ENCODE results near the gene XRCC6. TPM values are rescaled to one million over a fixed set of nuclear protein-coding genes. Genes with fewer than 3 reads are reported as not detected.

XRCC6 gene
- total RNA-seq, 1 experiment from 2014 or later = 474 TPM

DNA sequence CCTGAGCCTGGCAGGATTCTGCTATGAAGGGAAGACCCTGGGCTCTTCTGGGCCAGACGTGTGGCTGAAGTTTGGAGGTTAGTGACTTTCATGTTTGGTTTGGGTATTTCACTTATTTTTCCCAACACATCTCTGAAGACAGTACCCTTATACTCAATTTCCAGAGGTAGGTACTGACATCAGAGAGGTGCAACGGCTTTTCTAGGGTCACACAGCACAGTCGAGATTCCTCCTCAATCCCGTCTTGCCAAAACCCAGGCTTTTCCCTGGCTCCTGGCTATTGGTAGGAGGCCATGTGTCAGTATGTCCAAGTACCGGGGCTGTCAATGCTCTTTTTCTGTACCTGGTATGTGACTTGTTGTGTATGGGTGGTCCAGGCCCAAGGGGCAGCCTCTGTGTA, 25.4 kb upstream of the XRCC6 start (continued):
- TF ChIP-seq ZNF263 (CRISPR knock-in tag; IDR thresholded peaks at IDR 0.05; ENCODE audit: low read depth) = no peak
- no peak for TF ChIP-seq NR2C2 (CRISPR knock-in tag; IDR thresholded peaks at IDR 0.05)

DNA sequence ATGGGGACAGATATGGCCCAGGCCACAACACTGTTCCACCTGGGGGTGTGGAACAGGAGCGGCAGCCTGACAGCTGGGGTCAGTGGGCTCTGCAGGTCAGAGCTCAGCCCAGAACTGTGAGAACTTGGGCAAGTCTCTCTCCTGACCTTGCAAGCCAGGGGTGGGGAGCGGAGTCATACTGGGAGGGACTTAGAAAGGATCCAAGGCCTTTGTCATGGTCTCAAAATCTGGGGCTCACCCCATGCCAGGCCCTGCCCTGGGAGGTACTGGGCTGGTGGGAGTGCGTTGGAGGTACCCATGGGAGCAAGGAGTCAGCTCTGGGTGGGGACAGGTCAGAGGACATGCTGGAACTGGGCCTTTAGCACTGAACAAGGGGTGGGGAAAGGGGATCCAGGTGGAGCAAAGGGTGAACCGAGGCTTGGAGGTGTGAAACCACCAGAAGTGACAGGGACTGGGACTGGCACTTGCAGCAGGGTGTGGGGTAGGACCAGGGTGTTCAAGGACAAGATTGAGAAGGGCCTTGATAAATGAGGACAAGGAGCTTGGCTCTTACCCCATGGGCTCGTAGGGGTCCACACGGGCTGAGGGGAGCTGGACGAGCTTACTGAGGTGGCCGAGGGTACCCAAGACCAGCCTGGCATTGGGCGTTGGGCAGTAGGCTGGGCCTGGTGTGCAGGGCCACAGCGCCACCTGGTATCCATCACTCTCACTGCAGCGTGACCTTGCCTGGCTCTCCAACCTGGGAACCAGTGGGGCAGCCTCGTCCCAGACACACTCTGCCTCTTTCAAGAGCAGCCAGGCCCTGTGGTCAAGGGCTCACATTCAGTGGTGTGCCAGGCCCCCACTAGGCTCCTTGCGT, 24.1 kb upstream of the XRCC6 start:
- Mint-ChIP-seq H3K9me3 (no peaks in the 10 kb centered on the region; the same call in 1 of the 2 replicates), H3K4me3 (no peak overlapping the region), H3K4me1 (no peaks in the 10 kb centered on the region), H3K27me3 (ENCODE audit: low read depth) (peaks cover 16% of the 10 kb centered on the region; the same call in 1 of the 2 replicates), H3K27ac (no peak overlapping the region), H3K36me3 (peaks cover 3% of the 10 kb centered on the region; the same call in 1 of the 2 replicates)
- ATAC-seq = peak; percentile 95
- DNase-seq (ENCODE audit: low spot score) = peak; percentile 79
- TF ChIP-seq, protein P1, sequence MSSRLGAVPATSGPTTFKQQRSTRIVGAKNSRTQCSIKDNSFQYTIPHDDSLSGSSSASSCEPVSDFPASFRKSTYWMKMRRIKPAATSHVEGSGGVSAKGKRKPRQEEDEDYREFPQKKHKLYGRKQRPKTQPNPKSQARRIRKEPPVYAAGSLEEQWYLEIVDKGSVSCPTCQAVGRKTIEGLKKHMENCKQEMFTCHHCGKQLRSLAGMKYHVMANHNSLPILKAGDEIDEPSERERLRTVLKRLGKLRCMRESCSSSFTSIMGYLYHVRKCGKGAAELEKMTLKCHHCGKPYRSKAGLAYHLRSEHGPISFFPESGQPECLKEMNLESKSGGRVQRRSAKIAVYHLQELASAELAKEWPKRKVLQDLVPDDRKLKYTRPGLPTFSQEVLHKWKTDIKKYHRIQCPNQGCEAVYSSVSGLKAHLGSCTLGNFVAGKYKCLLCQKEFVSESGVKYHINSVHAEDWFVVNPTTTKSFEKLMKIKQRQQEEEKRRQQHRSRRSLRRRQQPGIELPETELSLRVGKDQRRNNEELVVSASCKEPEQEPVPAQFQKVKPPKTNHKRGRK (CRISPR knock-in tag; IDR thresholded peaks at IDR 0.05; ENCODE audit: borderline replicate concordance) = no peak
- TF ChIP-seq, protein P2, sequence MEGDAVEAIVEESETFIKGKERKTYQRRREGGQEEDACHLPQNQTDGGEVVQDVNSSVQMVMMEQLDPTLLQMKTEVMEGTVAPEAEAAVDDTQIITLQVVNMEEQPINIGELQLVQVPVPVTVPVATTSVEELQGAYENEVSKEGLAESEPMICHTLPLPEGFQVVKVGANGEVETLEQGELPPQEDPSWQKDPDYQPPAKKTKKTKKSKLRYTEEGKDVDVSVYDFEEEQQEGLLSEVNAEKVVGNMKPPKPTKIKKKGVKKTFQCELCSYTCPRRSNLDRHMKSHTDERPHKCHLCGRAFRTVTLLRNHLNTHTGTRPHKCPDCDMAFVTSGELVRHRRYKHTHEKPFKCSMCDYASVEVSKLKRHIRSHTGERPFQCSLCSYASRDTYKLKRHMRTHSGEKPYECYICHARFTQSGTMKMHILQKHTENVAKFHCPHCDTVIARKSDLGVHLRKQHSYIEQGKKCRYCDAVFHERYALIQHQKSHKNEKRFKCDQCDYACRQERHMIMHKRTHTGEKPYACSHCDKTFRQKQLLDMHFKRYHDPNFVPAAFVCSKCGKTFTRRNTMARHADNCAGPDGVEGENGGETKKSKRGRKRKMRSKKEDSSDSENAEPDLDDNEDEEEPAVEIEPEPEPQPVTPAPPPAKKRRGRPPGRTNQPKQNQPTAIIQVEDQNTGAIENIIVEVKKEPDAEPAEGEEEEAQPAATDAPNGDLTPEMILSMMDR (IDR thresholded peaks at IDR 0.05) = peak; percentile 84
- TF ChIP-seq, protein P3, sequence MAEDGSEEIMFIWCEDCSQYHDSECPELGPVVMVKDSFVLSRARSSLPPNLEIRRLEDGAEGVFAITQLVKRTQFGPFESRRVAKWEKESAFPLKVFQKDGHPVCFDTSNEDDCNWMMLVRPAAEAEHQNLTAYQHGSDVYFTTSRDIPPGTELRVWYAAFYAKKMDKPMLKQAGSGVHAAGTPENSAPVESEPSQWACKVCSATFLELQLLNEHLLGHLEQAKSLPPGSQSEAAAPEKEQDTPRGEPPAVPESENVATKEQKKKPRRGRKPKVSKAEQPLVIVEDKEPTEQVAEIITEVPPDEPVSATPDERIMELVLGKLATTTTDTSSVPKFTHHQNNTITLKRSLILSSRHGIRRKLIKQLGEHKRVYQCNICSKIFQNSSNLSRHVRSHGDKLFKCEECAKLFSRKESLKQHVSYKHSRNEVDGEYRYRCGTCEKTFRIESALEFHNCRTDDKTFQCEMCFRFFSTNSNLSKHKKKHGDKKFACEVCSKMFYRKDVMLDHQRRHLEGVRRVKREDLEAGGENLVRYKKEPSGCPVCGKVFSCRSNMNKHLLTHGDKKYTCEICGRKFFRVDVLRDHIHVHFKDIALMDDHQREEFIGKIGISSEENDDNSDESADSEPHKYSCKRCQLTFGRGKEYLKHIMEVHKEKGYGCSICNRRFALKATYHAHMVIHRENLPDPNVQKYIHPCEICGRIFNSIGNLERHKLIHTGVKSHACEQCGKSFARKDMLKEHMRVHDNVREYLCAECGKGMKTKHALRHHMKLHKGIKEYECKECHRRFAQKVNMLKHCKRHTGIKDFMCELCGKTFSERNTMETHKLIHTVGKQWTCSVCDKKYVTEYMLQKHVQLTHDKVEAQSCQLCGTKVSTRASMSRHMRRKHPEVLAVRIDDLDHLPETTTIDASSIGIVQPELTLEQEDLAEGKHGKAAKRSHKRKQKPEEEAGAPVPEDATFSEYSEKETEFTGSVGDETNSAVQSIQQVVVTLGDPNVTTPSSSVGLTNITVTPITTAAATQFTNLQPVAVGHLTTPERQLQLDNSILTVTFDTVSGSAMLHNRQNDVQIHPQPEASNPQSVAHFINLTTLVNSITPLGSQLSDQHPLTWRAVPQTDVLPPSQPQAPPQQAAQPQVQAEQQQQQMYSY (CRISPR knock-in tag; IDR thresholded peaks at IDR 0.05) = 0 out of 2 replicates have a peak, but pooled peaks have one; percentile 19
- TF ChIP-seq, protein P4, sequence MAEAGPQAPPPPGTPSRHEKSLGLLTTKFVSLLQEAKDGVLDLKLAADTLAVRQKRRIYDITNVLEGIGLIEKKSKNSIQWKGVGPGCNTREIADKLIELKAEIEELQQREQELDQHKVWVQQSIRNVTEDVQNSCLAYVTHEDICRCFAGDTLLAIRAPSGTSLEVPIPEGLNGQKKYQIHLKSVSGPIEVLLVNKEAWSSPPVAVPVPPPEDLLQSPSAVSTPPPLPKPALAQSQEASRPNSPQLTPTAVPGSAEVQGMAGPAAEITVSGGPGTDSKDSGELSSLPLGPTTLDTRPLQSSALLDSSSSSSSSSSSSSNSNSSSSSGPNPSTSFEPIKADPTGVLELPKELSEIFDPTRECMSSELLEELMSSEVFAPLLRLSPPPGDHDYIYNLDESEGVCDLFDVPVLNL (CRISPR knock-in tag; IDR thresholded peaks at IDR 0.05; ENCODE audit: borderline replicate concordance, low read depth) = no peak
- peak; percentile 50; the same call in 1 of the 2 replicates for TF ChIP-seq ETV6 (CRISPR knock-in tag; IDR thresholded peaks at IDR 0.05)
- TF ChIP-seq, protein P5, sequence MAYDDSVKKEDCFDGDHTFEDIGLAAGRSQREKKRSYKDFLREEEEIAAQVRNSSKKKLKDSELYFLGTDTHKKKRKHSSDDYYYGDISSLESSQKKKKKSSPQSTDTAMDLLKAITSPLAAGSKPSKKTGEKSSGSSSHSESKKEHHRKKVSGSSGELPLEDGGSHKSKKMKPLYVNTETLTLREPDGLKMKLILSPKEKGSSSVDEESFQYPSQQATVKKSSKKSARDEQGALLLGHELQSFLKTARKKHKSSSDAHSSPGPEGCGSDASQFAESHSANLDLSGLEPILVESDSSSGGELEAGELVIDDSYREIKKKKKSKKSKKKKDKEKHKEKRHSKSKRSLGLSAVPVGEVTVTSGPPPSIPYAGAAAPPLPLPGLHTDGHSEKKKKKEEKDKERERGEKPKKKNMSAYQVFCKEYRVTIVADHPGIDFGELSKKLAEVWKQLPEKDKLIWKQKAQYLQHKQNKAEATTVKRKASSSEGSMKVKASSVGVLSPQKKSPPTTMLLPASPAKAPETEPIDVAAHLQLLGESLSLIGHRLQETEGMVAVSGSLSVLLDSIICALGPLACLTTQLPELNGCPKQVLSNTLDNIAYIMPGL (CRISPR knock-in tag; IDR thresholded peaks at IDR 0.05) = no peak
- no peak for TF ChIP-seq NR1H2 (CRISPR knock-in tag; IDR thresholded peaks at IDR 0.05)
- TF ChIP-seq SMAD3 (CRISPR knock-in tag; IDR thresholded peaks at IDR 0.05; ENCODE audit: borderline replicate concordance) = no peak
- no peak for TF ChIP-seq KAT7 (CRISPR knock-in tag; IDR thresholded peaks at IDR 0.05; ENCODE audit: borderline replicate concordance)
- TF ChIP-seq ZNF416 (CRISPR knock-in tag; IDR thresholded peaks at IDR 0.05) = 0 out of 2 replicates have a peak, but pooled peaks have one; percentile 29
- no peak for TF ChIP-seq MXD4 (CRISPR knock-in tag; IDR thresholded peaks at IDR 0.05; ENCODE audit: borderline replicate concordance)
- CTCF ChIA-PET = interaction anchor here (0.6 to 3.3 kb wide), 27 partner anchors 8 to 215 kb away, joined by 3 to 47 read pairs (median 4); partner anchors contain the start of genes CCDC134, CSDC2, DESI1 and PMM1
- POLR2A ChIA-PET = interaction anchor here (0.9 to 1.4 kb wide), 3 partner anchors 20 to 193 kb away, joined by 3 read pairs; no protein-coding TSS in a partner anchor
